Smooth muscle cell (in vitro differentiated cells): Measurements from ENCODE around the gene TAS2R41. TPM values are rescaled to one million over a fixed set of nuclear protein-coding genes. Genes with fewer than 3 reads are reported as not detected.

Experiments used
- DNase-seq: peaks from one replicate; lab custom pipeline; 2025; ENCODE audit not compliant: unreplicated experiment; lab: John Stamatoyannopoulos, UW
- H2AFZ ChIP-seq: fragments of 200-600 bp; sonication (generic); 2 replicates; pipeline ENCODE4 v1.6.0; 2016; ENCODE audit warnings: antibody characterized with exemption, low read depth, mild to moderate bottlenecking
- H3F3A ChIP-seq: fragments of 200-600 bp; sonication (generic); 2 replicates; pipeline ENCODE4 v1.6.0; 2017; ENCODE audit warnings: antibody characterized with exemption, low read depth
- H3K27ac ChIP-seq: fragments of 200-600 bp; sonication (generic); 2 replicates; pipeline ENCODE4 v1.5.1; 2016; ENCODE audit warnings: low read depth, mild to moderate bottlenecking
- H3K27me3 ChIP-seq: fragments of 200-600 bp; sonication (generic); 2 replicates; pipeline ENCODE4 v1.6.1; 2016; ENCODE audit warnings: low read depth, mild to moderate bottlenecking
- H3K36me3 ChIP-seq: fragments of 200-600 bp; sonication (generic); 2 replicates; pipeline ENCODE4 v1.5.1; 2016; ENCODE audit warnings: low read depth
- H3K4me1 ChIP-seq: fragments of 200-600 bp; sonication (generic); 2 replicates; pipeline ENCODE4 v1.5.1; 2016; ENCODE audit warnings: low read depth
- H3K4me2 ChIP-seq: fragments of 200-600 bp; sonication (generic); 2 replicates; pipeline ENCODE4 v1.6.0; 2016; ENCODE audit warnings: mild to moderate bottlenecking
- H3K4me3 ChIP-seq: fragments of 200-600 bp; sonication (generic); 2 replicates; pipeline ENCODE4 v1.5.1; 2016; ENCODE audit warnings: mild to moderate bottlenecking
- H3K79me2 ChIP-seq: fragments of 200-600 bp; sonication (generic); 2 replicates; pipeline ENCODE4 v1.6.0; 2016; ENCODE audit warnings: low read depth, mild to moderate bottlenecking
- H3K9ac ChIP-seq: fragments of 200-600 bp; sonication (generic); 2 replicates; pipeline ENCODE4 v1.6.0; 2016; ENCODE audit warnings: low read depth
- H3K9me3 ChIP-seq: fragments of 200-600 bp; sonication (generic); replicated peaks from 2 replicates; pipeline ENCODE4 v1.5.1; 2016; ENCODE audit warnings: low read depth
- H4K20me1 ChIP-seq: fragments of 200-600 bp; sonication (generic); 2 replicates; pipeline ENCODE4 v1.6.0; 2016; ENCODE audit warnings: low read depth
- WGBS: methylation state at CpG from one replicate; pipeline ENCODE4 v1.1.7; 2016; ENCODE audit warnings: low lambda C conversion rate; 5-methylcytosine and 5-hydroxymethylcytosine counted together
- polyA plus RNA-seq: library from polyadenylated mRNA; unstranded; fragments of >200 nt; fragmentation: Nextera tagmentation; extraction: Ambion mirVana; gene quantifications from 2 replicates; pipeline ENCODE4 v1.2.1, GENCODE V29; 2016
- total RNA-seq: library from RNA; depleted of rRNA; stranded (reverse); fragments of >200 nt; gene quantifications from 2 replicates; pipeline ENCODE4 v1.2.3, GENCODE V29; 2014
- TF ChIP-seq, protein P1 (sequence below): fragments of 200-600 bp; sonication (generic); IDR thresholded peaks from 2 replicates; pipeline ENCODE4 v1.5.1; 2017; ENCODE audit warnings: borderline replicate concordance, mild to moderate bottlenecking, antibody characterized with exemption; ENCODE audit not compliant: insufficient read depth, poor library complexity, severe bottlenecking

The TAS2R41 gene
- total and polyA plus RNA-seq, 2 experiments from 2014 or later: not detected

- TF ChIP-seq, protein P1, sequence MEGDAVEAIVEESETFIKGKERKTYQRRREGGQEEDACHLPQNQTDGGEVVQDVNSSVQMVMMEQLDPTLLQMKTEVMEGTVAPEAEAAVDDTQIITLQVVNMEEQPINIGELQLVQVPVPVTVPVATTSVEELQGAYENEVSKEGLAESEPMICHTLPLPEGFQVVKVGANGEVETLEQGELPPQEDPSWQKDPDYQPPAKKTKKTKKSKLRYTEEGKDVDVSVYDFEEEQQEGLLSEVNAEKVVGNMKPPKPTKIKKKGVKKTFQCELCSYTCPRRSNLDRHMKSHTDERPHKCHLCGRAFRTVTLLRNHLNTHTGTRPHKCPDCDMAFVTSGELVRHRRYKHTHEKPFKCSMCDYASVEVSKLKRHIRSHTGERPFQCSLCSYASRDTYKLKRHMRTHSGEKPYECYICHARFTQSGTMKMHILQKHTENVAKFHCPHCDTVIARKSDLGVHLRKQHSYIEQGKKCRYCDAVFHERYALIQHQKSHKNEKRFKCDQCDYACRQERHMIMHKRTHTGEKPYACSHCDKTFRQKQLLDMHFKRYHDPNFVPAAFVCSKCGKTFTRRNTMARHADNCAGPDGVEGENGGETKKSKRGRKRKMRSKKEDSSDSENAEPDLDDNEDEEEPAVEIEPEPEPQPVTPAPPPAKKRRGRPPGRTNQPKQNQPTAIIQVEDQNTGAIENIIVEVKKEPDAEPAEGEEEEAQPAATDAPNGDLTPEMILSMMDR: no peak
- WGBS: 95% methylated on average over 1 of the region's 1 CpG
- Histone ChIP-seq H3K4me1 (no peaks in the 10 kb centered on the region), H3F3A (no peaks in the 10 kb centered on the region), H3K27ac (no peak overlapping the region), H3K27me3 (no peaks in the 10 kb centered on the region), H3K9ac (no peak overlapping the region), H3K4me3 (no peak overlapping the region), H3K36me3 (no peaks in the 10 kb centered on the region), H2AFZ (peak overlapping the region; percentile 16), H3K9me3 (no peaks in the 10 kb centered on the region), H4K20me1 (no peaks in the 10 kb centered on the region), H3K79me2 (no peaks in the 10 kb centered on the region), H3K4me2 (no peak overlapping the region)
- DNase-seq: no peak
These were observed 16.1 kb downstream of the TAS2R41 start for GRCh38 chr7:143493751-143494150.

- H3K4me2 ChIP-seq: no peak overlapping the region
- no peaks in the 10 kb centered on the region for H3K27me3 ChIP-seq
- DNase-seq: no peak
- H3F3A ChIP-seq: no peaks in the 10 kb centered on the region
- no peak overlapping the region for H3K9ac ChIP-seq
- WGBS: 62% methylated on average over 1 of the region's 1 CpG
- no peaks in the 10 kb centered on the region for H3K36me3 ChIP-seq
- no peaks in the 10 kb centered on the region for H3K4me1 ChIP-seq
- no peaks in the 10 kb centered on the region for H3K79me2 ChIP-seq
- no peak overlapping the region for H3K4me3 ChIP-seq
- no peak overlapping the region for H3K27ac ChIP-seq
- no peak overlapping the region for H2AFZ ChIP-seq
- H4K20me1 ChIP-seq: no peaks in the 10 kb centered on the region
- TF ChIP-seq, protein P1: peak; percentile 12
- no peaks in the 10 kb centered on the region for H3K9me3 ChIP-seq
These were observed 16.9 kb downstream of the TAS2R41 start for GRCh38 chr7:143494622-143495021.

GRCh38 chr7:143495851-143496250, 18.2 kb downstream of the TAS2R41 start:
- Histone ChIP-seq H3K4me1 (no peaks in the 10 kb centered on the region), H3K27ac (no peak overlapping the region), H3K36me3 (no peaks in the 10 kb centered on the region), H3K4me3 (no peak overlapping the region), H4K20me1 (no peaks in the 10 kb centered on the region), H3F3A (no peaks in the 10 kb centered on the region), H3K9ac (no peak overlapping the region), H2AFZ (no peak overlapping the region), H3K79me2 (no peaks in the 10 kb centered on the region), H3K4me2 (no peak overlapping the region), H3K9me3 (no peaks in the 10 kb centered on the region), H3K27me3 (no peaks in the 10 kb centered on the region)
- TF ChIP-seq, protein P1: no peak
- DNase-seq: no peak

- Histone ChIP-seq H3K27me3 (no peaks in the 10 kb centered on the region), H3K4me3 (no peak overlapping the region), H3F3A (no peaks in the 10 kb centered on the region), H3K9me3 (no peaks in the 10 kb centered on the region), H3K79me2 (no peaks in the 10 kb centered on the region), H3K9ac (no peak overlapping the region), H4K20me1 (no peaks in the 10 kb centered on the region), H3K4me1 (no peaks in the 10 kb centered on the region), H3K27ac (no peak overlapping the region), H3K4me2 (no peak overlapping the region), H2AFZ (no peak overlapping the region), H3K36me3 (no peaks in the 10 kb centered on the region)
- WGBS: 66% methylated on average over 3 of the region's 3 CpGs
- TF ChIP-seq, protein P1: no peak
- no peak for DNase-seq
These were observed 18.6 kb downstream of the TAS2R41 start for GRCh38 chr7:143496263-143496662.
